KOPT-K1 (cell line): ENCODE data around the gene NPY.

Source experiments
- H3K27ac ChIP-seq: fragments of 200-600 bp; sonication (generic); 2 replicates; pipeline ENCODE4 v1.5.1; 2016; ENCODE audit warnings: antibody characterized with exemption, mild to moderate bottlenecking, low read depth, low read length; ENCODE audit not compliant: poor library complexity, severe bottlenecking
- H3K36me3 ChIP-seq: fragments of 200-600 bp; sonication (generic); 2 replicates; pipeline ENCODE4 v1.5.1; 2017; ENCODE audit warnings: antibody characterized with exemption, mild to moderate bottlenecking, low read length, moderate library complexity; ENCODE audit not compliant: insufficient read depth
- H3K9me3 ChIP-seq: fragments of 200-600 bp; sonication (generic); 2 replicates; pipeline ENCODE4 v1.5.1; 2017; ENCODE audit warnings: antibody characterized with exemption, low read length, mild to moderate bottlenecking; ENCODE audit not compliant: insufficient read depth, poor library complexity, severe bottlenecking

NPY gene

DNA sequence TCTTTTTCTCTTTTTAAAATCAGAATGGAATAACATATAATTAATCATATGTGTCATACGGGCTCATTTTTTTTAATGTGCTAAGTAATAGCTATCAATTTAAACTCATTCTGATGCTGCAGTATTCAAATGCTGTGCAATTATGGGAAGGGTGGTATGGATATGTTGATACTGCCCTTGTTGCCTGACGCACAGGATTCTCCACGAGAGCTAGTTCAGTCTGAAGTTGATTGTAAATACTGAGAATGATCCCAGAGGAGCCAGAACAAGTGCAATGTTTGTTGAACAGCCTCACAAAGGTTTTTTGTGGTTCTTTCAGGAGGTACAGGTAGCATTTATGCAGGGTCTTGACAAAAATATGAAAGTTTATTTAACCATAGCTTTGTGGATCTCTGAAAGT, 13.4 kb downstream of the NPY start:
- Histone ChIP-seq H3K27ac (no peak overlapping the region), H3K36me3 (no peaks in the 10 kb centered on the region), H3K9me3 (no peaks in the 10 kb centered on the region)

DNA sequence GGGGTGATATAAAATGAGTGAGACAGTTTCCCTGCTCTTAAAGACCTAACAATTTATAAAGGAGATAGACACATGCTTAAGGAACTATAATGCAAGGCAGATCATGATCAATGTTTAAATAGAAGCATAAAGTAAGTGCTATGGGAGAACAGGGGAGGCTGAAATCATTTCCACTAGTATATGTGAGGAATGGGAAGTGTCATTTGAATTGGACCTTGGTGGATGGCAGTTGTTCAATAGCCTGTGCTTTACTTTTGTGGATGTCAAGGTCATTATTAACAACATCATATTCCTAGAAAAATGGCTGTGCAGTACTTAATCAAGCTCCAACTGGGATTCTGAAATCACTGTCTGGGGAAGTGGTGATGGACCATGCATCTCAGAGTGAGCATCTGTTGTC, 14.7 kb downstream of the NPY start:
- no peak overlapping the region for H3K27ac ChIP-seq
- H3K36me3 ChIP-seq, result no peaks in the 10 kb centered on the region
- H3K9me3 ChIP-seq, result no peaks in the 10 kb centered on the region

DNA sequence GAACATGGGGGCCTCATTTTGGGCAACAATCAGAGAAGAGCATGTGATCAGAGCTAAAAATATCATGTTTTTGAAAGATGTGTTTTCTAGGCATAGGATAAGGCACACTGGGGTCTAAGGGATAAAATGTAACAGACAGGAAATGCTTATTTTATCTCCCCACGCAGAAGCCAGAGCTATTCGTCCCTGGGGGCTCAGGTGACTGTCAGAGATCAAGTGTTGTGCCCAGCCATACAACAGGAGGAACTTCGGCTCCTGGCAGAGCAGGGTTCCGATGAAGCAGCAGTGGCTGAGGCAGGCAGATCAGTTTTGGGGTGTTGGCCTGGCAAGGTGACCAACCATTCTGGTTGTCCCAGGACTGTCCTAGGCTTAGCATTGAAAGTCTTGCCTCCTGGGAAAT, 15.2 kb downstream of the NPY start:
- H3K36me3 ChIP-seq, result no peaks in the 10 kb centered on the region
- H3K9me3 ChIP-seq, result no peaks in the 10 kb centered on the region
- H3K27ac ChIP-seq, result no peak overlapping the region

DNA sequence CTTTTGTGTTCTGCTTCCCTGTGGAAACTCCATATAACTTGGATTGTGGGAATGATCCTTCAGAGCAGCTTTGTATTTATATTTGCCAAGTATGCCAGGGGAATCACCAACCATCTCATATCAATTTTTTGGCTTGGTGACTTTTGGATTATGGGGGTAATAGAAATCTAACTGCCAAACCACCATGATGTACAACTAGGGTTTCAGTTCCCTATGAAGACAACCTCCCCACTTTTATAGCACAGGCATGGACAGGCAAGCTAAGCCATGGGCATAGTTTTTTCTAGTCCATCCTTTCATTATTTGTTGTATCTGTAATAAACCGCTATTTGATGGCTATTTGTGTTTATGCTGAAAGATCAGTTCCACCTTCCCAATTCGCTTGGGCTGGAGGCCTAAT, 17.7 kb downstream of the NPY start:
- no peaks in the 10 kb centered on the region for H3K9me3 ChIP-seq
- H3K27ac ChIP-seq, result no peak overlapping the region
- no peaks in the 10 kb centered on the region for H3K36me3 ChIP-seq

DNA sequence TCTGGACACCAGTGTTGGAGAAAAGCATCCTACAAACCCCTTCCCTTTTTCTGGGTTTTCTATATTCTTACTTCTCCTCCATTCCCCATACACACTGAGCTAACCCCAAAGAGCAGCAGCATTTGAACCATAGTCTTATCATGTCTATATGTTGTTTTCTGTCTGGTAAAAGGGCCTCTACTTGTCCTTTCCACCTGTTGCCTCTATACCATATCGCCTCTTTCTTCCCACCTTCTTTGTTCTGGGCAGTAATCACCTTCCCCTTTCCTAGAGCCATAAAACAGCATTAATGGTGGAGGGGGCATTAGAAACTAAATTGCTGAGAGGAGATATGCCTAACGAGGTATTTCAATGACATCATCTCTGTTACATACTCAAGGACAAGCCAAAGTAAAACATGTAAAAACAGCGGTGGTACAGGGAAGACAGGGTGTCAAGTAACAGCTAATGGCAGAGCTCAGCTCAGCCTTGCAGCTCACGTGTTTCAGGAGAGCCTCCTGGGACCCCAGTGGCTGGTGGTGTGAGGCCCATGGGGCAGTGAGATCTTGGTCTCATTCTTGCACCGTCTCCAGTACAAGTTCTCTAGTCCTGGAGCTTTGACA, 20.6 kb downstream of the NPY start:
- H3K36me3 ChIP-seq, result no peaks in the 10 kb centered on the region
- H3K27ac ChIP-seq, result no peak overlapping the region
- no peaks in the 10 kb centered on the region for H3K9me3 ChIP-seq

DNA sequence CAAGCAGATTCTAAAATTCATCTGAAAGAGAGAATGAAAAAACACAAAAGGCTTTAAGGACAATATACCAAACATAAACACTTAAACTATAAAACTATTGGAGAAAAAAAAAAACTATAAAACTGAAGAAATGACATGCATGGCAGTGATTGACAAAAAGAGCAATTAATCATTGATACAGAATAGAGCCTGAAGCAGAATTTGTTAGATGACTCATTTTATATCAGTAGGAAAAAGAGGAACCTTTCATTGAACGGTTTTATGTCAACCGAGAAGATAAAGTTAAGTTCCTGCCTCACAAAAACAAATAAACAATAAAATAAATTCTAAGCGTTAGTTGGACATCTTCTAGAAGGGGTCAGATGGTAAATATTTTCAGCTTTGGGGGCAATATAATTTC, 23.3 kb downstream of the NPY start:
- no peaks in the 10 kb centered on the region for H3K36me3 ChIP-seq
- no peak overlapping the region for H3K27ac ChIP-seq
- no peaks in the 10 kb centered on the region for H3K9me3 ChIP-seq

DNA sequence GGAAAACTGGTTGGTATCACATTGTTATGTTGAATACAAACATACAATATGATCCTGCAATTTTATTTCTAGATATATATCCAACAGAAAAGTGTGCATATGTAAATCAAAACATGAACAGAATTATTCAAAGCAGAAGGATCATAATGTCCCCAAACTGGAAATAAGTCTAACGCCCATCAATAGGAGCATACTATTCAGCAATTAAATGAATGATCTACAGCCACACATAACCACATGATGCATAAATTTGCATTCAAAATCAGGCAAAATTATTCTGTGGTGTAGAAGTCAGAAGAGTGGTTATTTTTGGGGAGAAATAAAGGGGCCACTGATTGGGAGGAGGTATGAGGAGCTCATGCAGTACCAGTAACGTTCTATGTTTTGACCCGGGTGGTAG, 28.6 kb downstream of the NPY start:
- H3K36me3 ChIP-seq, result no peaks in the 10 kb centered on the region
- no peak overlapping the region for H3K27ac ChIP-seq
- H3K9me3 ChIP-seq, result no peaks in the 10 kb centered on the region

DNA sequence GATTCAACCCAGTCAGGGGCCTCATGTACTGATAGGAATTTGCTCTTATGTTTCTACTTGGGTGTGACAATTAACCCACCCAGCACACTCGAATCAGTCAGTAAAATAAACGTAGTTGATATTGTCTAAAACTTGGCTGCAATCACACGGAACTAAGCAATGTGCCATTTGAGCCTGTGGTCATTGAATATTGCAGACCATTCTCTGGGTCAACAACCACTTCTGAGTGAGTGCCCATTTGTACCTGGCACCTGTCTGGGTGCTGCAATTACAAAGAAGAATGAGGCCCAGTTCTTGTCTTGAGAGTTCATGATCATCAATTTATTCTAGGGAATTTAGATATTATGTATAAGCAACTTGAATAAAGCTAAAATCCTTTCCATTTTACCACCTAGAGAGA, 29.8 kb downstream of the NPY start:
- no peaks in the 10 kb centered on the region for H3K36me3 ChIP-seq
- no peaks in the 10 kb centered on the region for H3K9me3 ChIP-seq
- no peak overlapping the region for H3K27ac ChIP-seq

DNA sequence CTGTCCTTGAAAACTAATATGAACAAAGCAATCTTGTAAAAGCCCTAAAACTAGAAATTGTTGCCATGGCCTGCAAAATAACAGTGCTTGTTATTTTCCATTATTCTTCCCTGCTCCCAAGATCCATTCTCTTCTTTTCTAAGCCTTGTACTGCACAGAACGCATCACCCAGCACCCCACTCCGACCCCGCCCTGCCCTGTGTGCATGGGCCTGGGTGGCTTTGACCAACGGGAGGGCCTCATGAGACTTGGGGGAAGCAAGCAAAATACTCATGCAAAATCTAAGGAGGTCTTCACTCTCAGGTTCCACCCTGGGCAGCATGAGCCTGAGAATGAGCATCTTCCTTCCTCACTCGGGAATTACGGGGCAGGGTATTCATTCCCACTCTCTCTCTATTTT, 32.4 kb downstream of the NPY start:
- H3K9me3 ChIP-seq, result no peaks in the 10 kb centered on the region
- H3K36me3 ChIP-seq, result no peaks in the 10 kb centered on the region
- H3K27ac ChIP-seq, result no peak overlapping the region

DNA sequence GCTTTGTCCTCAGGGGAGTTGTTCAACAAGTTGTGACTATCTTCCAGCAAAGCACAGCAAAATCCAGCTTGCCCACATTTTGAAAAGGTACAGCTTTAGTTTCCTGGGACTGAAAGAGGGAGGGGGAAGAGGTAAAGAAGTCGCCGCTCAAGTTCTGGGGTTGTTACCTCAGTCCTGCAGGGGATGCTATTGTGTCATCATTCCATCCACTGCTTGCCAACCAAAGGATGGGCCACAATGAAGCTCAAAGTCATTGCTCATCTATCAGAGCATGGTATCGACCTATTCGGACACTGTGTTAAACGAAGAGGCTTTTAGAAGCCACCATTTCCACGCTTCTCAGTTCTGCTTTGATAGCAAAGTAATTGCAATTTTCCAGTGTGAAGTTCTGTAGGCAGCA, 34.3 kb downstream of the NPY start:
- Histone ChIP-seq H3K36me3 (no peaks in the 10 kb centered on the region), H3K9me3 (no peaks in the 10 kb centered on the region), H3K27ac (no peak overlapping the region)

DNA sequence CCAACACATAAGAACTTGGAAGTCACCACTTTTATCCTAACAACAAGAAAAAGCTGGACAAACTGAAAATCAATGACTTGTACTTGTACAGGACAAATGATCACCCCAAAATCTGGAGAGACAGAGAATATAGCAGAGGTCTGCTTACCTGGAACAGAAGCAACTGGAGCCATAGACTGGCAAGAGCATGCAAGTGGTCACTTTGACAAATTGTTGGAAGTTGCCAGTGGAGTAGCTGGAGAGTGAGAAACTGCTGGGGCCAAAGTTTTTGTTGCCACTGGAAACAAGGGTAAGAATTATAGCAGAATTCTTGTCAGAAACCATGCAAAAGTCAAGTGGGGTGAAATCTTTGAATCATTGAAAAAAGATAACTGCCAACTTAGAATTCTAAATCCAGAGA, 35.2 kb downstream of the NPY start:
- no peak overlapping the region for H3K27ac ChIP-seq
- no peaks in the 10 kb centered on the region for H3K9me3 ChIP-seq
- no peaks in the 10 kb centered on the region for H3K36me3 ChIP-seq

DNA sequence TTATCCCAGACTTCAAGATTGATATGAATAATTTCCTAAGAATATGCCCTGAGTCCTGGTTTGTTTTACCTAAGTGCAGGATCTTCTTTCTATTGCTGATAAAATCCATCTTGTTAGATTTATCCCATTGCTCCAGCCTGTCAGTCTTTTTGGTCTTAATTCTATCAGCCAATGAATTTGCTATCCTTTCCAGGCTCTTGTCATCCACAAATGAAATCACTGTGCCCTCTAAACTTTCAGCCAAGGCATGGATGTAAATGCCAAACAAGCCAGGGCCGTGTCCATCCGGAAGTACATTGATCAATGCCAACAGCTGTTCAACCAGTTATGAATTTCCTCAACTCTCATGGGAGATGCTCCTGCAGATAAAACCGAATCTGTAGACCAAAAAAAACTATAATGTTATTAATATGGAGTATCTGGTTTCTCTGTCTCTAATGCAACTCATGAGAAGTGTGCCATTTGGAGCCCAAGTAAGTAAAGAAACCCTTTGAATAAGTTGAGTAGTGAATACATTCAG, 40.0 kb downstream of the NPY start:
- H3K27ac ChIP-seq, result no peak overlapping the region
- no peaks in the 10 kb centered on the region for H3K9me3 ChIP-seq
- no peaks in the 10 kb centered on the region for H3K36me3 ChIP-seq

DNA sequence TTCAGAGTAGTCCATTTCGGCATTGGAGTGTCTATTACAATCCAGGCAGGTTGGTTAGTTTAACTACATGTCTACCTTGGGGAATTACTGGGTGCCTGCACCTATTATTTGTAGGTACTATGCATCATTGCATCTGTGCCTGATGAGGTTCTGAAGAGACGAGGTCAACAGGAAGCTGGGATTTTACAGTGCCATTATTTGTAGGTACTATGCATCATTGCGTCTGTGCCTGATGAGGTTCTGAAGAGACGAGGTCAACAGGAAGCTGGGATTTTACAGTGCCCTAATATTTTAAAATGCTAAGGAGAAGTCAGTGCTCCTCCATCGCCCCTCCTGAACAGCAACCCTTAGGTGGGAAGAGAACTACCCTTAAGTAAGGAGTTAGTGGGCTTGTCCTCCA, 41.7 kb downstream of the NPY start:
- Histone ChIP-seq H3K27ac (no peak overlapping the region), H3K9me3 (no peaks in the 10 kb centered on the region), H3K36me3 (no peaks in the 10 kb centered on the region)

DNA sequence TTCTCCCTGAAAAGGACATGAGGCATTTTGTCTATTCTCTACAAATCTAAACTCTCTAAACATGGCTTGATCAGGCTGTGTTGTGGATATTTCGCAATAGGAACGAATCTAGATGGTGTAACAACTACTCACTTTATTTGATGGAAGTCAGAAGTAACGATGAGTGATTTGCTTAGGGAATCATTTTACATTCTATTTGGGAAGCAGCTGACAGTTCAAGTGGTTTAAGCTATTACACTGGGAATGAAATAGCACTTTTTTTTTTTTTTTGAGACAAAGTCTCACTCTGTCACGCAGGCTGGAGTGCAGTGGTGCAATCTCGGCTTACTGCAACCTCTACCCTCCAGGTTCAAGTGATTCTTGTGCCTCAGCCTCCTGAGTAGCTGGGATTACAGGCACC, 44.1 kb downstream of the NPY start:
- no peak overlapping the region for H3K27ac ChIP-seq
- no peaks in the 10 kb centered on the region for H3K36me3 ChIP-seq
- H3K9me3 ChIP-seq, result no peaks in the 10 kb centered on the region

DNA sequence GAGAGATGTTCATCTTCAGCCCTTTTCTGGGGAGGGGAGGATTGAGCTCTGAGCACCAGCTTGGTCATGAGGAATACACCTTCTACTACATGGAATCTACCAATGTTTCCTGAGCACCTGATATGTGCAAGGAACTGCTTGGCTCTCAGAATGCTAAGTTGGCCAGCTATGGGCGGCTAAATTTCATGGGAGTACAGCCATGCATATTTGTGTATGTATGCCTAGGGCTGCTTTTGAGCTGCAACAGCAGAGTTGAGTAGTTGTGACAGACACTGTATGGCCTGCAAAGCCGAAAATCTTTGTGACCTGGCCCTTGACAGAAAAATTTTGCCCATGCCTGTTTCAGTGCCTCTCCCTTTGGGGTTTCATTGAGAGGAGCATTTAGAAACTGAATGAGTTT, 44.9 kb downstream of the NPY start:
- no peaks in the 10 kb centered on the region for H3K9me3 ChIP-seq
- no peaks in the 10 kb centered on the region for H3K36me3 ChIP-seq
- H3K27ac ChIP-seq, result no peak overlapping the region

DNA sequence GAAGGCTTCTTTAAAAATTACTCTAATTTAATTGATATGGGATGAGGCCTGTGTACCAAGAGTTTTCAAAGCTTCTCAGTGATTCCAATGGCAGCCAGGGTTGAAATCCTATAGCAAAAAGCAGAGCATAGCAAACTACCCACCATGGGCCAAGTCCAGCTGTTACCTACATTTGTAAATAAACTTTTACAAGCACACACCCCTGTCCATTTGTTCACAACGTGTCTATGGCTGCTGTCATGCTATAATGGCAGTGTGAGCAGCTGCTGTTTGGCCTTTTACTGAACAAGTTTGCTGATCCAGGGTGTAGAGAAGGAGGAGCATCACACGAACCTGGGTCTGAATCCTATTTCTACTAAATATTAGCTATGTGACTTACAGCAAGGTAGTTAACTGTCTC, 50.0 kb downstream of the NPY start:
- Histone ChIP-seq H3K36me3 (no peaks in the 10 kb centered on the region), H3K27ac (no peak overlapping the region), H3K9me3 (no peaks in the 10 kb centered on the region)
